Aorta (tissue), 5 donors: ENCODE results near the gene CERS1. TPM values are rescaled to one million over a fixed set of nuclear protein-coding genes. Genes with fewer than 3 reads are reported as not detected.

ENCODE experiments used
- ATAC-seq: fragments of 200-7000 bp; cut with Tn5 transposase; one replicate; pipeline ENCODE4 v1.9.1; 2022; ENCODE audit warnings: moderate library complexity; ENCODE audit not compliant: low FRiP score
- DNase-seq, 2 donors: peaks; one replicate each; pipeline ENCODE4 v3.0.0-alpha.2; 2020
- H3K27ac ChIP-seq, 2 donors: one replicate each; pipeline ENCODE4 v1.5.1; 2013; ENCODE audit warnings: low read length in 2 of 2, mild to moderate bottlenecking in 2 of 2, moderate library complexity in 2 of 2, control low read depth in 1 of 2, inconsistent platforms in 1 of 2, low read depth in 1 of 2
- H3K27me3 ChIP-seq, 2 donors: one replicate each; pipeline ENCODE4 v1.6.1; 2013; ENCODE audit warnings: control low read depth in 1 of 2, low read length in 1 of 2, mild to moderate bottlenecking in 1 of 2, moderate library complexity in 1 of 2; ENCODE audit not compliant: insufficient read depth in 2 of 2, control insufficient read depth in 1 of 2
- H3K36me3 ChIP-seq, 2 donors: one replicate each; pipeline ENCODE4 v1.6.1; 2013; ENCODE audit warnings: control low read depth in 1 of 2, low read length in 1 of 2, mild to moderate bottlenecking in 1 of 2; ENCODE audit not compliant: insufficient read depth in 2 of 2, control insufficient read depth in 1 of 2
- H3K4me1 ChIP-seq, 2 donors: one replicate each; pipeline ENCODE4 v1.6.1; 2013; ENCODE audit warnings: low read length in 2 of 2, control low read depth in 1 of 2, mild to moderate bottlenecking in 1 of 2, moderate library complexity in 1 of 2; ENCODE audit not compliant: insufficient read depth in 2 of 2, control insufficient read depth in 1 of 2
- H3K4me3 ChIP-seq, 2 donors: one replicate each; pipeline ENCODE4 v1.5.1; 2013; ENCODE audit warnings: low read length in 2 of 2, control low read depth in 1 of 2, mild to moderate bottlenecking in 1 of 2
- H3K9me3 ChIP-seq: one replicate; pipeline ENCODE4 v1.6.1; 2013; ENCODE audit warnings: mild to moderate bottlenecking, low read length; ENCODE audit not compliant: control insufficient read depth
- WGBS, 2 donors: extraction: QIAGEN DNeasy Blood & Tissue Kit; methylation state at CpG; one replicate each; pipeline ENCODE4 v1.1.7; 2013; 5-methylcytosine and 5-hydroxymethylcytosine counted together
- intact Hi-C, 2 donors: fragments of 100-400 bp; cut with DNase I; formaldehyde crosslinking; loops; one replicate each; pipeline versions ENCODE4 v1.14.2 to v1.15.0; 2022
- polyA plus RNA-seq, 2 donors: library from polyadenylated mRNA; stranded (reverse); fragments of 200-250 nt; gene quantifications; one replicate each; pipeline ENCODE4 v1.2.3, GENCODE V29; 2013
- total RNA-seq, 2 donors: library from RNA; stranded (reverse); fragmentation: NEBNext Ultra II Directional; extraction: Animal tissue kit (Norgen Biotek cat#: 25700); gene quantifications; one replicate each; pipeline ENCODE4 v1.2.1, GENCODE V29; 2021
- donor health status: healthy with polysubstance abuse.
- donor health status: Bipolar disorder and iron deficiency.
- donor health status: DM: no; HTN: no; CAD: no.
- donor health status: DM: no; HTN: no; CAD: no.
- donor health status: DM: yes; HTN: yes; CAD: no.

The CERS1 gene
- total and polyA plus RNA-seq, 4 donors, result 0.49 to 3.3 (median 0.88) TPM

GRCh38 chr19:18843960-18844359 lies 52.0 kb downstream of the CERS1 start:
- H3K4me1 ChIP-seq, result no peaks in the 10 kb centered on the region
- no peak overlapping the region for H3K4me3 ChIP-seq
- intact Hi-C loops, result loop anchor here (10.0 kb wide), 4 partner anchors 159 to 389 kb away; partner anchors contain the start of gene CRTC1 (in 1 of the 2)
- H3K9me3 ChIP-seq, result no peaks in the 10 kb centered on the region
- no peaks in the 10 kb centered on the region for H3K36me3 ChIP-seq
- no peak for DNase-seq
- no peaks in the 10 kb centered on the region for H3K27me3 ChIP-seq
- H3K27ac ChIP-seq, result no peak overlapping the region
- no peak for ATAC-seq
- WGBS, 2 donors, result 83 to 86% methylated on average over 7 of the region's 7 CpGs

DNA sequence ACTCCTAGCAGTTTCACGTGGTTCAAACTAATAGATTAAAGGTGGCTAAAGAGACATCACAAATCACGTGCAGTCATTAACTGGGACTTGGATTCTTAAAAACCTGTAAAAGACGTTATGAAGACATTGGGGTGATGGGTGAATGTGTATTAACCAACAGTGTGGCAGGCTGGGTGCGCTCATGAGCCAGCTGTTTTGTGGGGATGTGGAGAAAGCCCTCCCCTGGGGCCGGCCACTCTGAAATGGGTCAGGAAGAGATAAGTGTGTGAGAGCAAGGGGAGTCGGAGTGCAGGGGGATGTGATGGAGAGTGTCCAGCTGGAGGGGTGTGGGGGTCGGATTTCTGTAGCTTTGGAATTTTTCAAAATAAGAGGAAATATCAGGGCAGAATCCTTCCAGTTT lies 53.8 kb downstream of the CERS1 start:
- intact Hi-C loops, result loop anchor here (10.0 kb wide), 4 partner anchors 157 to 387 kb away; partner anchors contain the start of gene CRTC1 (in 1 of the 2)
- ATAC-seq (no peak), DNase-seq (no peak)
- Histone ChIP-seq H3K9me3 (no peaks in the 10 kb centered on the region), H3K27ac (no peak overlapping the region), H3K36me3 (no peaks in the 10 kb centered on the region), H3K27me3 (no peaks in the 10 kb centered on the region), H3K4me1 (no peaks in the 10 kb centered on the region), H3K4me3 (no peak overlapping the region)
- 51% methylated on average over 7 of the region's 7 CpGs for WGBS, 2 donors

DNA sequence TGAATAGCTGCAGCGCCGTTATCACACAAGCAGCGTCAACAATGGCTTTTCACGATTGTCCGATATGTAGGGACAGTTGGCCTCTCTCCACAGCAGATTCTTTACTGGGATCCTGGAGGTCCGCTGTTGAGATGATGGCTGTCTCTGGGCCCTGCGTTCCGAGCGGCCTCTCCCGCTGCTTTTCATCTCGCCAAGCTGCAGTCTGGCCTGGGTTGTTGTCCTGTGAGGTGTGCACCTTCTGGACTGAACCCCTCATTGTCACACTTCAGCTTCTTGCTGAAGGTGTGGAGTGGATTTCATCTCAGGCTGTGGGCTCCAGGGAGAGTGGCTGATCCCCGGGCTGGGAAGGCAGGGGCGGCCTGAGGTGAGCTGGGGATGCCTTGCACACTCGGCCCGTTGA lies 54.6 kb downstream of the CERS1 start:
- Histone ChIP-seq H3K27me3 (no peaks in the 10 kb centered on the region), H3K9me3 (no peaks in the 10 kb centered on the region), H3K36me3 (no peaks in the 10 kb centered on the region), H3K27ac (no peak overlapping the region), H3K4me1 (no peaks in the 10 kb centered on the region), H3K4me3 (no peak overlapping the region)
- WGBS, 2 donors, result 77 to 79% methylated on average over 15 of the region's 15 CpGs
- DNase-seq (no peak), ATAC-seq (no peak)
- intact Hi-C loops, result loop anchor here (10.0 kb wide), 4 partner anchors 157 to 387 kb away; partner anchors contain the start of gene CRTC1 (in 1 of the 2)

GRCh38 chr19:18840288-18841267 lies 55.4 kb downstream of the CERS1 start:
- intact Hi-C loops, result loop anchor here (10.0 kb wide), 4 partner anchors 156 to 386 kb away; partner anchors contain the start of gene CRTC1 (in 1 of the 2)
- no peak overlapping the region for H3K4me3 ChIP-seq
- 73 to 77% methylated on average over 26 of the region's 26 CpGs for WGBS, 2 donors
- ATAC-seq, result peak; percentile 42
- no peak overlapping the region for H3K27ac ChIP-seq
- no peaks in the 10 kb centered on the region for H3K9me3 ChIP-seq
- DNase-seq, result no peak
- no peaks in the 10 kb centered on the region for H3K4me1 ChIP-seq
- H3K27me3 ChIP-seq, result no peaks in the 10 kb centered on the region
- H3K36me3 ChIP-seq, result no peaks in the 10 kb centered on the region

DNA sequence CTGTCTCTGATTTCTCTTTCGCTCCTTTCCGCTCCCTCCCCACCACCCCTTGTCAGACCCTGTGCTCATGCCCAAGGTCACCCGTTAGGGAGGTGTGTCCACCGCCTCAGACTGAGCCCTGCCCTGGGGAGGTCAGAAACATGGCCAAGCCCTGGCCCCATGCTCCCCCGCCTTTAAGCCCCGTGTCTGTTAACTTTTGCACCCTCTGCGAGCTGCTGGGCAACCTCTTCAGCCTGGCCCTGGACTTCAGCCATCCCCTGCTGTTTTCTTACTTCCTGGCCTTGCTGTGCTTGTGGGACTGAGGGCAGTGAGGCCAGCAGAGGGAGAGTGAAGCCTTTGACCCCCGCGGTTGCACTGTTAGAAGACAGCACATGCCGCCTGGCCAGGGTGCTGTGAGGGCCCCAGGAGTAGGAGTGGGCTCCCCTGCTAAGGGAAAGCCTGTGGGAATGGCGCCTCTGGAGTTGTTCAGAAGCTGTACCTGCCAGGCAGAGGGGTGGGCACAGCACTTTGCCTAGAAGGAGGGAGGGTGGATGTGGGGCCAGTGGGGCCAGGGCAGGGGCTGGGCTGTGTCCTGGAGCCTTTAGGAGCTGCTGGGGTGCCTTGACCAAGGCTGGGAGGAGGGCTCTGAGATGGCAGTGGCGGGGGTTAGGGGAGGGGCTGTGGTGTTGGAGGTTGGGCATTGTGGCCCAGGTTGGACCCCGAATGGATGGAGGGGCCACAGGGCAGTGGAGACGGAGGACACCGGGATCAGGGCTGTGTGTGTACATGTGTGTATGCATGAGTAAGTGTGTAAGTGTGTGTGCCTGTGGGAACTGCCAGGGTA lies 56.3 kb downstream of the CERS1 start:
- no peaks in the 10 kb centered on the region for H3K36me3 ChIP-seq
- 70 to 72% methylated on average over 15 of the region's 15 CpGs for WGBS, 2 donors
- ATAC-seq (peak; percentile 21), DNase-seq (no peak)
- intact Hi-C loops, result loop anchor here (10.0 kb wide), 4 partner anchors 155 to 385 kb away; partner anchors contain the start of gene CRTC1 (in 1 of the 2)
- no peak overlapping the region for H3K4me3 ChIP-seq
- H3K9me3 ChIP-seq, result no peaks in the 10 kb centered on the region
- no peaks in the 10 kb centered on the region for H3K4me1 ChIP-seq
- H3K27me3 ChIP-seq, result no peaks in the 10 kb centered on the region
- H3K27ac ChIP-seq, result no peak overlapping the region

- 80 to 81% methylated on average over 4 of the region's 4 CpGs for WGBS, 2 donors
- Histone ChIP-seq H3K4me3 (no peak overlapping the region), H3K27ac (no peak overlapping the region), H3K4me1 (no peaks in the 10 kb centered on the region), H3K27me3 (no peaks in the 10 kb centered on the region), H3K36me3 (no peaks in the 10 kb centered on the region), H3K9me3 (no peaks in the 10 kb centered on the region)
- DNase-seq (no peak), ATAC-seq (no peak)
- intact Hi-C loops, result no loop called here
Measured at GRCh38 chr19:18834644-18834984, 61.3 kb downstream of the CERS1 start.

GRCh38 chr19:18833849-18834643 lies 61.9 kb downstream of the CERS1 start:
- ATAC-seq, result no peak
- DNase-seq, result no peak
- intact Hi-C loops, result no loop called here
- Histone ChIP-seq H3K4me1 (no peaks in the 10 kb centered on the region), H3K27ac (no peak overlapping the region), H3K36me3 (no peaks in the 10 kb centered on the region), H3K4me3 (peak overlapping the region in 1 of 2 donors; percentile 37), H3K9me3 (no peaks in the 10 kb centered on the region), H3K27me3 (no peaks in the 10 kb centered on the region)
- WGBS, 2 donors, result 29 to 35% methylated on average over 18 of the region's 18 CpGs

DNA sequence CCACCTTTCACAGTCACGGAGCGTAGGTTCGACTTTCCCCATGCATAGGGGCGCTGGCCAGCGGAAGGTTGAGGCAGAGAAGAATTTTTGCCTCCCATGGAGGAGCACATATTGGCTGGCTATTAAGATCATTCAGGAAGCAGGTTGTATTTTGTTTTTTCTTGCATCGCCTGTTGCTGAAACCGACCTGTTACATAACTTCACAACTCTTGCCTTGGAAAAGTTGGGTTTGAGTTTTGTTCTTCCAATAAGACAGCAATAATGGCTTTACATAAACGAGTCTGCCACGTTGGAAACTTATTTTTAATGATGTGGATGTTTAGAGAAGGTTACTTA lies 62.8 kb downstream of the CERS1 start:
- no peaks in the 10 kb centered on the region for H3K4me1 ChIP-seq
- no peak for ATAC-seq
- H3K9me3 ChIP-seq, result no peaks in the 10 kb centered on the region
- no peak for DNase-seq
- 3% methylated on average over 9 of the region's 9 CpGs for WGBS, 2 donors
- intact Hi-C loops, result no loop called here
- H3K27ac ChIP-seq, result no peak overlapping the region
- H3K4me3 ChIP-seq, result peak overlapping the region; percentile 37 to 93
- H3K36me3 ChIP-seq, result no peaks in the 10 kb centered on the region
- no peaks in the 10 kb centered on the region for H3K27me3 ChIP-seq
